Right lobe of liver (tissue), 6 donors: ENCODE measurements around the gene SPTBN5. TPM values are rescaled to one million over a fixed set of nuclear protein-coding genes. Genes with fewer than 3 reads are reported as not detected.

Experiments used
- ATAC-seq, 4 donors: fragments of 200-7000 bp; cut with Tn5 transposase; one replicate each; pipeline ENCODE4 v1.9.1; 2020; ENCODE audit warnings: mild to moderate bottlenecking in 4 of 4, moderate library complexity in 4 of 4
- DNase-seq, 3 donors: peaks; one replicate each; pipeline ENCODE4 v3.0.0-alpha.2; 2020
- H3K27ac ChIP-seq, 3 donors: fragments of 200-600 bp; one replicate each; pipeline ENCODE4 v1.8.0; 2022
- H3K27me3 ChIP-seq, 2 donors: fragments of 200-600 bp; one replicate each; pipeline ENCODE4 v1.8.0; 2022
- H3K36me3 ChIP-seq, 4 donors: fragments of 200-600 bp; sonication (generic) in 1 of 4; one replicate each; pipeline versions ENCODE4 v1.5.1 to v1.8.0; 2017 to 2022; ENCODE audit warnings: control low read depth in 1 of 4
- H3K4me1 ChIP-seq, 4 donors: fragments of 200-600 bp; sonication (generic) in 1 of 4; one replicate each; pipeline versions ENCODE4 v1.5.1 to v1.8.0; 2017 to 2022; ENCODE audit warnings: control low read depth in 1 of 4
- H3K4me3 ChIP-seq, 3 donors: fragments of 200-600 bp; one replicate each; pipeline ENCODE4 v1.8.0; 2022
- H3K9me3 ChIP-seq, 4 donors: fragments of 200-600 bp; sonication (generic) in 1 of 4; one replicate each; pipeline versions ENCODE4 v1.5.1 to v1.8.0; 2017 to 2022; ENCODE audit warnings: control low read depth in 1 of 4
- POLR2A ChIP-seq: fragments of 450-650 bp; IDR thresholded peaks from one replicate; pipeline ENCODE4 v1.6.1; 2017; ENCODE audit warnings: antibody characterized with exemption, mild to moderate bottlenecking
- WGBS: methylation state at CpG from one replicate; pipeline ENCODE4 v1.1.6; 2018; ENCODE audit warnings: low coverage, low lambda C conversion rate; ENCODE audit not compliant: insufficient coverage; ENCODE audit errors: missing lambda C conversion rate; 5-methylcytosine and 5-hydroxymethylcytosine counted together
- intact Hi-C, 2 donors: fragments of 100-400 bp; cut with DNase I; formaldehyde crosslinking; loops; one replicate each; pipeline versions ENCODE4 v1.11.2 to v1.14.1; 2022
- total RNA-seq, 6 experiments: library from RNA; depleted of rRNA in 2 of 6; stranded (reverse); fragments of >200 nt in 2 of 6; fragmentation: NEBNext Ultra II Directional in 3 of 6; extraction: Animal tissue kit (Norgen Biotek cat#: 25700) in 3 of 6; gene quantifications; one replicate each; pipeline versions ENCODE4 v1.1.0 to v1.2.4, GENCODE V29; 2016 to 2023
- TF ChIP-seq, protein P1 (sequence below), 4 donors: fragments of 200-600 bp in 3 of 4; fragments of 450-650 bp in 1 of 4; IDR thresholded peaks; one replicate each; pipeline versions ENCODE4 v1.5.1 to v1.8.0; 2016 to 2022; ENCODE audit warnings: antibody characterized with exemption in 4 of 4, mild to moderate bottlenecking in 2 of 4
- donor health status: DM: no; HTN: yes; CAD: no.
- donor health status: DM: no; HTN: no; CAD: no.
- donor health status: DM: no; HTN: no; CAD: no.
- donor health status: DM: no; HTN: yes; CAD: no.
- donor health status: DM: no; HTN: yes; CAD: no.

SPTBN5 gene
- total RNA-seq, 6 experiments from 2014 or later: 0.06 to 3.2 (median 0.81) TPM

GRCh38 chr15:41828807-41829141, 65.1 kb downstream of the SPTBN5 start:
- DNase-seq (no peak), ATAC-seq (no peak)
- Histone ChIP-seq H3K4me3 (peak overlapping the region; percentile 83 to 91 (median 85)), H3K27me3 (no peaks in the 10 kb centered on the region), H3K27ac (no peak overlapping the region), H3K36me3 (no peaks in the 10 kb centered on the region), H3K9me3 (no peaks in the 10 kb centered on the region), H3K4me1 (peaks cover 0 to 14% (median 6%) of the 10 kb centered on the region in 4 donors)
- TF ChIP-seq, protein P1, sequence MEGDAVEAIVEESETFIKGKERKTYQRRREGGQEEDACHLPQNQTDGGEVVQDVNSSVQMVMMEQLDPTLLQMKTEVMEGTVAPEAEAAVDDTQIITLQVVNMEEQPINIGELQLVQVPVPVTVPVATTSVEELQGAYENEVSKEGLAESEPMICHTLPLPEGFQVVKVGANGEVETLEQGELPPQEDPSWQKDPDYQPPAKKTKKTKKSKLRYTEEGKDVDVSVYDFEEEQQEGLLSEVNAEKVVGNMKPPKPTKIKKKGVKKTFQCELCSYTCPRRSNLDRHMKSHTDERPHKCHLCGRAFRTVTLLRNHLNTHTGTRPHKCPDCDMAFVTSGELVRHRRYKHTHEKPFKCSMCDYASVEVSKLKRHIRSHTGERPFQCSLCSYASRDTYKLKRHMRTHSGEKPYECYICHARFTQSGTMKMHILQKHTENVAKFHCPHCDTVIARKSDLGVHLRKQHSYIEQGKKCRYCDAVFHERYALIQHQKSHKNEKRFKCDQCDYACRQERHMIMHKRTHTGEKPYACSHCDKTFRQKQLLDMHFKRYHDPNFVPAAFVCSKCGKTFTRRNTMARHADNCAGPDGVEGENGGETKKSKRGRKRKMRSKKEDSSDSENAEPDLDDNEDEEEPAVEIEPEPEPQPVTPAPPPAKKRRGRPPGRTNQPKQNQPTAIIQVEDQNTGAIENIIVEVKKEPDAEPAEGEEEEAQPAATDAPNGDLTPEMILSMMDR (IDR thresholded peaks at IDR 0.05): no peak
- intact Hi-C loops: loop anchor here in 1 of 2 donors (10.0 kb wide), 1 partner anchor 76 kb away; no protein-coding TSS in a partner anchor
- 11% methylated on average over 6 of the region's 6 CpGs for WGBS

DNA sequence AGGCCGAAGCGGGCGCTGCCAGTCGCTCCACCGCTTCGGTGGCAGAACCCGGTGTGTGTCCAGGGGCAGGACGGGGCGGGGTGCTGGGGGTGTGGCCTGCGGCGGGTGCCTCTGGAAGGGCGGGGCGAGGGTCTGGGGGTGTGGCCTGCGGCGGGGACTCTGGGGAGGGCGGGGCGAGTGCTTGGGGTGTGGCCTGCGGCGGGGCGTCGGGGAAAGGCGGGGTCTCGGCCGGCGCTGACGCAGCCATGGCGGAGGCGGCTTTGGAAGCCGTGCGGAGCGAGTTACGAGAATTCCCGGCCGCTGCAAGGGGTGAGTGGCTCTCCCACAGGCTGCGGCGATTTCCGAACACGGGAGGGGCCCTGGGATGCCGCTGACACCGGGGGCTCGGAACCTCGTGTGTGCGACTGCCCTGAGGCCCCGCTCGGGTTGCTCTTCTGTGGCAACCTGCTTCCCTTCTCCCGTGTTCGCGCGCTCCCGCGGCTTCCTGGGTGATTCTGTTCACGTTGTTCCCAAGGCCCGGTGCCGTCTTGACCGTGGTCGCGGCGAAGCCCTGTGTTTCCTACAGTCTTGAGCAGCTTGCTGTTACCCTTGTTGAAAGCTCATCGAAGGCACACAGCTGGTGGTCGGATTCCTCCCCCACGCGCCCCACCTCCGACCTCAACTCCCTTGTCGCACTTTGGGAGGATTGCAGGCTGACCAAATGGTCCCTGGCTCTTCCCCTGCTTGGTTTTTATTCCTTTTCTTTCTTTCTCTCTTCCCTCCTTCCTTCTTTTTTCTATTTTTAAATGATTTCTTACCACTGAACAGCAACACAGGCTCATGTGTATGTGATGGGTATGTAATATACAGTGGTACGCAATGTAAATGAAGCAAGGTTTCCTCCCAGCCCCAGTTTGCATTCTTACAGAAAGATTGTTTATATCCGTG, 65.7 kb downstream of the SPTBN5 start, which contains the start of gene JMJD7:
Gene JMJD7, plus strand, starts transcription at position 213 of the 927 bp plus-strand sequence. Its CDS starts 33 bp downstream, at position 246.
- TF ChIP-seq, protein P1 (IDR thresholded peaks at IDR 0.05): no peak
- peak; percentile 85 for TF ChIP-seq POLR2A
- Histone ChIP-seq H3K9me3 (no peaks in the 10 kb centered on the region), H3K27ac (peak within 1 kb of the TSS; percentile 58 to 73 (median 67)), H3K27me3 (no peaks in the 10 kb centered on the region), H3K4me3 (peak within 1 kb of the TSS; percentile 83 to 91 (median 85)), H3K36me3 (no peaks in the 10 kb centered on the region), H3K4me1 (peaks cover 0 to 14% (median 6%) of the 10 kb centered on the region in 4 donors)
- ATAC-seq (peak; percentile 96 to 98 (median 98)), DNase-seq (peak; percentile 99)
- under 1% methylated on average over 34 of the region's 66 CpGs for WGBS
- intact Hi-C loops: loop anchor here in 1 of 2 donors (10.0 kb wide), 1 partner anchor 77 kb away; no protein-coding TSS in a partner anchor

GRCh38 chr15:41827290-41827879, 66.5 kb downstream of the SPTBN5 start:
- DNase-seq (peak in 2 of 3 donors; percentile 41 to 57), ATAC-seq (peak; percentile 0 to 3 (median 1))
- intact Hi-C loops: loop anchor here in 1 of 2 donors (10.0 kb wide), 1 partner anchor 77 kb away; no protein-coding TSS in a partner anchor
- no peaks in the 10 kb centered on the region for H3K9me3 ChIP-seq
- no peak for TF ChIP-seq POLR2A
- TF ChIP-seq, protein P1 (IDR thresholded peaks at IDR 0.05): peak in 1 of 4 donors; percentile 14
- no peaks in the 10 kb centered on the region for H3K27me3 ChIP-seq
- H3K4me3 ChIP-seq: peak overlapping the region; percentile 22 to 91 (median 85)
- no peak overlapping the region for H3K27ac ChIP-seq
- peaks cover 0 to 2% (median 0%) of the 10 kb centered on the region in 4 donors for H3K36me3 ChIP-seq
- peaks cover 0 to 14% (median 6%) of the 10 kb centered on the region in 4 donors for H3K4me1 ChIP-seq
- WGBS: 2% methylated on average over 17 of the region's 37 CpGs

DNA sequence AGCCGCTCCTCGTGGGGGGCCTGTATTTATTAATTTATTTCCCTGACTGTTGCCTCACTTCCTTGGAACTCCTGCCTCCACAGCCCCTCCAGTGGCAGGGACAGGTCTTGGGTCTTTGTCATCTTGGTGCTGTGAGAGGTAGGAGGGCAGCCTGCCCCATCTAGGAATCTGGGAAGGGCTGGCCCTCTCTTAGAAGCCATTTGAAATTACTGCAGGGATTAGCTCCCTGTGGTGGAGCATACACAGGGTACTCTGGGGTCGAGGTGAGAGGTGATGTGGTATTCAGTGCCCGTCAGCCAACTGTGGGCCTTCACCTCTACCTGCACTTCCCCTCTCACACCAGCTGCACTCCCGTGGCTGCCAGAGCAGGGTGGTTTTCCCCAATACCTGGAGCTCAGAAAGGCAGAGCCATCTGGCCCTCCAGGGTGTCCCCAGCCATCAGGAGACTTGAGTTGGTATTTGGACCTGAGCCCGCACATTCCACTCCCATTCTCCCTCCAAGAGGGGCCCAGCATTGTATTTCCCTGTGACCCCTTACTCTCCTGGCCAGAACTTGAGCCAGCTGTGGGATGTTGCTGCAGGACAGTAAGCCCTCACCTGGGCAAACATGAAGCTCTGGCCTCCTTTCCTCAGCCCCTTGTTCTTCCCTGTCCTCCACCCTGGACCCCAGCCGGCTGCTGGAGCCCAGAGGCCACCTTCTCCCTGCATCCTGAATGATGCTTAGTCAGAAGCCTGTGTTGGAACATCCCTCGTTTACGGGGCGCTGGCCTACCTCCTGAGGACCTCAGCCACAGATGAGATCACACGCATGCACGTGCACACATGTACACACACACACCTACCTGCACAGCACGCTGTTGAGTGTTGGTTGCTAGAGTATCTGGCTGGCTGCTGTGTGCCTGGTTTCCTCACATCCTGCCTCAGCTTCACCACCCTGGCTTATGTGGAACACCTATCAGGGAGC, 68.0 kb downstream of the SPTBN5 start:
- intact Hi-C loops: loop anchor here in 1 of 2 donors (10.0 kb wide), 1 partner anchor 79 kb away; no protein-coding TSS in a partner anchor
- H3K36me3 ChIP-seq: peaks cover 0 to 5% (median under 1%) of the 10 kb centered on the region in 4 donors

More for the DNA sequence above, 68.0 kb downstream of the SPTBN5 start:
- Histone ChIP-seq H3K4me3 (no peak overlapping the region), H3K27ac (no peak overlapping the region), H3K27me3 (no peaks in the 10 kb centered on the region), H3K4me1 (peaks cover 0 to 14% (median 6%) of the 10 kb centered on the region in 4 donors), H3K9me3 (no peaks in the 10 kb centered on the region)
- DNase-seq (peak in 1 of 3 donors; percentile 53), ATAC-seq (no peak)
- TF ChIP-seq, protein P1 (IDR thresholded peaks at IDR 0.05): no peak
- no peak for TF ChIP-seq POLR2A
- 93% methylated on average over 10 of the region's 13 CpGs for WGBS
